OCI-LY7 (cell line): Measurements from ENCODE around the gene MUSK. TPM values are rescaled to one million over a fixed set of nuclear protein-coding genes. Genes with fewer than 3 reads are reported as not detected.
"Not testable (repeated sequence)": the region's sequence is repeated elsewhere in the genome, so short reads cannot be mapped to it uniquely, and the experiment has no call there.

Experiments used
- BruUV-seq: library from RNA; stranded (reverse); fragments of 400-500 nt; replicated peaks from 2 replicates; lab custom pipeline; 2021; lab: Mats Ljungman, UMichigan
- CTCF ChIA-PET: fragments of 300-600 bp; sonication (Branson Sonifier 250); formaldehyde crosslinking; loops from one replicate; lab custom pipeline; 2022; ENCODE audit warnings: antibody characterized with exemption; ENCODE audit not compliant: unreplicated experiment; lab: Charles Lee
- POLR2A ChIA-PET: fragments of 300-600 bp; sonication (Branson Sonifier 250); formaldehyde crosslinking; loops from one replicate; lab custom pipeline; 2022; ENCODE audit warnings: antibody characterized with exemption; lab: Charles Lee
- DNase-seq: peaks from one replicate; pipeline ENCODE4 v3.0.0-alpha.2; 2015; ENCODE audit warnings: low spot score
- H2AFZ ChIP-seq: fragments of 200-600 bp; sonication (generic), shearing (Covaris generic); 2 replicates; pipeline ENCODE4 v1.6.1; 2014; ENCODE audit warnings: mild to moderate bottlenecking, antibody characterized with exemption, low read length, moderate library complexity
- H3K27ac ChIP-seq: fragments of 200-600 bp; sonication (generic); 2 replicates; pipeline ENCODE4 v1.5.1; 2014; ENCODE audit warnings: mixed run types, low read depth, mild to moderate bottlenecking, moderate library complexity, low read length, inconsistent platforms; ENCODE audit not compliant: poor library complexity, severe bottlenecking
- H3K36me3 ChIP-seq: fragments of 200-600 bp; sonication (generic); 2 replicates; pipeline ENCODE4 v1.6.1; 2014; ENCODE audit warnings: mild to moderate bottlenecking, antibody characterized with exemption, low read length, moderate library complexity, mixed read lengths; ENCODE audit not compliant: insufficient read depth
- H3K4me1 ChIP-seq: fragments of 200-600 bp; sonication (generic); 2 replicates; pipeline ENCODE4 v1.5.1; 2014; ENCODE audit warnings: mild to moderate bottlenecking, low read length; ENCODE audit not compliant: insufficient read depth, poor library complexity, severe bottlenecking
- H3K4me2 ChIP-seq: fragments of 200-600 bp; sonication (generic); 2 replicates; pipeline ENCODE4 v1.6.1; 2014; ENCODE audit warnings: mild to moderate bottlenecking, low read length
- H3K4me3 ChIP-seq: fragments of 200-600 bp; sonication (generic); 2 replicates; pipeline ENCODE4 v1.5.1; 2014; ENCODE audit warnings: mild to moderate bottlenecking, low read depth, low read length; ENCODE audit not compliant: poor library complexity, severe bottlenecking
- H3K79me2 ChIP-seq: fragments of 200-600 bp; sonication (generic); 2 replicates; pipeline ENCODE4 v1.6.1; 2016; ENCODE audit warnings: low read depth, mild to moderate bottlenecking, low read length, moderate library complexity, mixed read lengths; ENCODE audit not compliant: insufficient read depth
- H3K9me2 ChIP-seq: fragments of 200-600 bp; sonication (generic); 2 replicates; pipeline ENCODE4 v1.6.1; 2016; ENCODE audit warnings: mild to moderate bottlenecking, low read length, mixed read lengths; ENCODE audit not compliant: insufficient read depth
- H3K9me3 ChIP-seq: fragments of 200-600 bp; sonication (generic); 2 replicates; pipeline ENCODE4 v1.6.1; 2014; ENCODE audit warnings: mild to moderate bottlenecking, mixed run types, low read length, mixed read lengths
- H4K20me1 ChIP-seq: fragments of 200-600 bp; sonication (generic); 2 replicates; pipeline ENCODE4 v1.6.1; 2014; ENCODE audit warnings: mild to moderate bottlenecking, antibody characterized with exemption, low read length, moderate library complexity, mixed read lengths; ENCODE audit not compliant: insufficient read depth
- EZH2phosphoT487 ChIP-seq: fragments of 200-600 bp; sonication (generic); IDR thresholded peaks from 2 replicates; pipeline ENCODE4 v1.6.1; 2018; ENCODE audit warnings: low read depth, borderline replicate concordance, mild to moderate bottlenecking, mixed run types, antibody characterized with exemption, low read length, moderate library complexity, mixed read lengths
- intact Hi-C: fragments of 100-400 bp; cut with micrococcal nuclease; formaldehyde crosslinking; loops from one replicate; pipeline ENCODE4 v1.10.0; 2022; ENCODE audit not compliant: unreplicated experiment
- total RNA-seq, 2 experiments: library from RNA; depleted of rRNA in 1 of 2; stranded (reverse); fragments of >200 nt in 1 of 2; shearing (Covaris generic) in 1 of 2; gene quantifications; 2 replicates each; pipeline ENCODE4 v1.2.3, GENCODE V29; 2014 to 2022
- TF ChIP-seq, protein P1 (sequence below): fragments of 200-600 bp; sonication (generic); conservative IDR thresholded peaks from 2 replicates; pipeline ENCODE4 v1.5.1; 2014; ENCODE audit warnings: mild to moderate bottlenecking, antibody characterized with exemption, low read length, moderate library complexity, mixed read lengths

The MUSK gene
- total RNA-seq, 2 experiments from 2014 or later, result not detected

DNA sequence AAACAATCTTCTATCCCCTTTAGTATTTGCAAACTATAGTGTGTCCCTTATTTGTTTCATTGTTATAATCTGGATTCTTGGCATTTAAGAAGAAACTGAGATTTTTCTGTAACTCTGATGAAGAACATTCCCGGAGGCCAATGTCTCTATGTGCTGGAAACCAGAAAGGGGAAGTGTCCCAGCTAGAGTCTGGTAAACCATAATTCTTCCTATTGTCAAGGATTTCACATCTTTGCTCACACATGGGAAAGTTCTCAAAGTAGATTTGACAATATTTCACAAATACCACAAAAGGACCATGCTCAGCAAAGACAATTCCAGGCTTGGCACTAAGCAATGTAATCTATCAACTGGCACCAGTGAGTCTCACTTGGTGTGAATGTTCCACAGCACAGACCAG, 146.8 kb downstream of the MUSK start:
- H2AFZ ChIP-seq, result no peak overlapping the region
- POLR2A ChIA-PET, result no interaction called here
- H3K4me2 ChIP-seq, result no peak overlapping the region
- DNase-seq, result no peak
- H3K27ac ChIP-seq, result no peak overlapping the region
- no peaks in the 10 kb centered on the region for H3K9me2 ChIP-seq
- no peak for TF ChIP-seq EZH2phosphoT487
- TF ChIP-seq, protein P1, sequence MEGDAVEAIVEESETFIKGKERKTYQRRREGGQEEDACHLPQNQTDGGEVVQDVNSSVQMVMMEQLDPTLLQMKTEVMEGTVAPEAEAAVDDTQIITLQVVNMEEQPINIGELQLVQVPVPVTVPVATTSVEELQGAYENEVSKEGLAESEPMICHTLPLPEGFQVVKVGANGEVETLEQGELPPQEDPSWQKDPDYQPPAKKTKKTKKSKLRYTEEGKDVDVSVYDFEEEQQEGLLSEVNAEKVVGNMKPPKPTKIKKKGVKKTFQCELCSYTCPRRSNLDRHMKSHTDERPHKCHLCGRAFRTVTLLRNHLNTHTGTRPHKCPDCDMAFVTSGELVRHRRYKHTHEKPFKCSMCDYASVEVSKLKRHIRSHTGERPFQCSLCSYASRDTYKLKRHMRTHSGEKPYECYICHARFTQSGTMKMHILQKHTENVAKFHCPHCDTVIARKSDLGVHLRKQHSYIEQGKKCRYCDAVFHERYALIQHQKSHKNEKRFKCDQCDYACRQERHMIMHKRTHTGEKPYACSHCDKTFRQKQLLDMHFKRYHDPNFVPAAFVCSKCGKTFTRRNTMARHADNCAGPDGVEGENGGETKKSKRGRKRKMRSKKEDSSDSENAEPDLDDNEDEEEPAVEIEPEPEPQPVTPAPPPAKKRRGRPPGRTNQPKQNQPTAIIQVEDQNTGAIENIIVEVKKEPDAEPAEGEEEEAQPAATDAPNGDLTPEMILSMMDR, result no peak
- no TSS peak for BruUV-seq
- H3K79me2 ChIP-seq, result no peaks in the 10 kb centered on the region
- no peak overlapping the region for H3K4me3 ChIP-seq
- CTCF ChIA-PET, result no interaction called here
- no peaks in the 10 kb centered on the region for H3K9me3 ChIP-seq
- no peaks in the 10 kb centered on the region for H3K4me1 ChIP-seq
- H3K36me3 ChIP-seq, result no peaks in the 10 kb centered on the region
- intact Hi-C loops, result no loop called here
- H4K20me1 ChIP-seq, result no peaks in the 10 kb centered on the region

DNA sequence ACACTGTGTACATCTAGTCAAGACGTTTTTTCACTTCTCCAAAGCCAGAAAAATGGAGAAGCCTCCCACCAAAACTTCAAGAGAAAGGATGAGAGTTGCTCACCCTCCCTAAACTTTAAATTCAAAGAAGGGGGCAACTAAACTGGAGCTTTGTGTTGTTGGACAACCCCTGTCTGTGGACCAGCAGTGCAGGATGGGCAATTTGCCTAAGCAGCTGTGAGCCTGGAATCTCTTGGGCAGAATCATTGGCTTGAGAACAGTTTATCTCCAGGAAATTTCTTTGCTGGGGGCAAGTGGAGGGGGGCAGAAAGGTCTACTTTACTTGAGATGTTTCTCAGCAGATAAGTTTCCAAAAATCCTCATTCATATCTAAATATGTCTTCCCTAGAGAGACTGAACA, 151.8 kb downstream of the MUSK start:
- Histone ChIP-seq H3K27ac (no peak overlapping the region), H3K4me1 (no peaks in the 10 kb centered on the region), H2AFZ (no peak overlapping the region), H3K36me3 (no peaks in the 10 kb centered on the region), H3K79me2 (no peaks in the 10 kb centered on the region), H3K4me3 (no peak overlapping the region), H3K4me2 (no peak overlapping the region), H4K20me1 (no peaks in the 10 kb centered on the region), H3K9me3 (no peaks in the 10 kb centered on the region), H3K9me2 (no peaks in the 10 kb centered on the region)
- ChIA-PET CTCF (no interaction called here), POLR2A (interaction anchor here (0.7 kb wide), 1 partner anchor 611 kb away, joined by 4 read pairs; no protein-coding TSS in a partner anchor)
- BruUV-seq, result no TSS peak
- DNase-seq, result no peak
- intact Hi-C loops, result no loop called here
- TF ChIP-seq, protein P1, result no peak
- no peak for TF ChIP-seq EZH2phosphoT487

DNA sequence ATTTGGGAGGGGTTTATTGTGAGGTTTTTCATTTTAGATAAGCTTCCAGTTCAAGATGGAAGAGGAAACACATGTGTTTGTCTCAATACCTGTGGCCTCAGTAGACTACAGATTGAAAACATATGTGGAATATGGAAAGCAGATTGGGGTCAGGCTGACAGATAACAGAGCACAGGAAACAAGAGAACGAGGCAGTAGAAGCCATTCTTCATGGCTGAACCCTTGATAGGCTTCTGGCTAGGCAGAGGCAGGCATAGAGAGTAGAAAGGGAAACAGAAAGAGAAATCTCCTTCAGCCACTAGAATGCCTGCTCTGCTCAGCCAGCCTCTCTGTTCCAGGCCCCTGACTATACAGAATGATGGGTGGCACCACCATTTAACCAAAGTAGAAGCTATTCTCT, 152.5 kb downstream of the MUSK start:
- ChIA-PET POLR2A (no interaction called here), CTCF (no interaction called here)
- H4K20me1 ChIP-seq, result no peaks in the 10 kb centered on the region
- no peaks in the 10 kb centered on the region for H3K79me2 ChIP-seq
- no peaks in the 10 kb centered on the region for H3K4me1 ChIP-seq
- no TSS peak for BruUV-seq
- no peak overlapping the region for H2AFZ ChIP-seq
- DNase-seq, result no peak
- H3K9me2 ChIP-seq, result no peaks in the 10 kb centered on the region
- no peak overlapping the region for H3K4me3 ChIP-seq
- no peaks in the 10 kb centered on the region for H3K36me3 ChIP-seq
- no peak overlapping the region for H3K4me2 ChIP-seq
- intact Hi-C loops, result no loop called here
- TF ChIP-seq EZH2phosphoT487, result no peak
- TF ChIP-seq, protein P1, result no peak
- no peak overlapping the region for H3K27ac ChIP-seq
- no peaks in the 10 kb centered on the region for H3K9me3 ChIP-seq

DNA sequence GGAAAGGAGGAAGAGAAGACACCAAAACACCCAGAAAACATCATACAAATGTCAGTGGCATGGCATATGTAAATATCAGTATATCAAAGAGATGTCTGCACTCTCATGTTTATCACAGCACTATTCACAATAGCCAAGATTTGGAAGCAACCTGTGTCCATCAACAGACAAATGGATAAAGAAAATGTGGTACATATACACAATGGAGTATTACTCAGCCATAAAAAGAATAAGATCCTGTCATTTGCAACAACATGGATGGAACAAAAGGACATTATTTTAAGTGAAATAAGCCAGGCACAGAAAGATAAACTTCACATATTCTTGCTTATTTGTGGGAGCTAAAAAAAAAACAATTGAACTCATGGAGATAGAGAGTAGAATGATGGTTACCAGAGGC, 156.5 kb downstream of the MUSK start:
- H3K9me3 ChIP-seq, H3K4me1 ChIP-seq, intact Hi-C loops, H3K27ac ChIP-seq, POLR2A ChIA-PET, H4K20me1 ChIP-seq, H2AFZ ChIP-seq, H3K36me3 ChIP-seq, H3K79me2 ChIP-seq, H3K4me2 ChIP-seq, DNase-seq, BruUV-seq, H3K4me3 ChIP-seq, CTCF ChIA-PET, H3K9me2 ChIP-seq: not testable (repeated sequence)
